Bronchial epithelial cell (primary cell): Measurements from ENCODE around the gene VSTM2A. TPM values are rescaled to one million over a fixed set of nuclear protein-coding genes. Genes with fewer than 3 reads are reported as not detected.
A peak's percentile ranks its signal among the peaks of the same experiment; 100 is the strongest.

Source experiments
- DNase-seq: peaks from one replicate; pipeline ENCODE4 v3.0.0-alpha.2; 2010; ENCODE audit warnings: low read depth
- FAIRE-seq: peaks from 2 replicates; lab custom pipeline; 2011; peaks lifted over from hg19 to GRCh38; lab: Jason Lieb, UNC
- H3K27me3 ChIP-seq: 2 replicates; pipeline ENCODE4 v1.5.1; 2011; ENCODE audit warnings: low read length; ENCODE audit not compliant: control insufficient read depth, insufficient read depth
- H3K36me3 ChIP-seq: 2 replicates; pipeline ENCODE4 v1.5.1; 2011; ENCODE audit warnings: low read length; ENCODE audit not compliant: control insufficient read depth, insufficient read depth
- H3K4me3 ChIP-seq: 2 replicates; pipeline ENCODE4 v1.5.1; 2011; ENCODE audit warnings: mild to moderate bottlenecking, low read depth, low read length, control low read depth
- CTCF ChIP-seq: IDR thresholded peaks from 2 replicates; pipeline ENCODE4 v1.5.1; 2011; ENCODE audit warnings: mild to moderate bottlenecking, moderate library complexity, low read length, control low read depth, inconsistent platforms; ENCODE audit not compliant: insufficient read depth, severe bottlenecking
- total RNA-seq: library from RNA; depleted of rRNA; stranded (reverse); fragments of >200 nt; gene quantifications from 2 replicates; pipeline ENCODE4 v1.2.1, GENCODE V29; 2014

Gene VSTM2A
- total RNA-seq, 1 donor from 2014 or later: not detected

GRCh38 chr7:54544527-54545240 is 2.5 kb downstream of the VSTM2A start:
- TF ChIP-seq CTCF: no peak
- Histone ChIP-seq H3K36me3 (no peaks in the 10 kb centered on the region), H3K27me3 (peaks cover 32% of the 10 kb centered on the region), H3K4me3 (no peak overlapping the region)
- no peak for DNase-seq
- FAIRE-seq: no peak

- DNase-seq (no peak), FAIRE-seq (no peak)
- Histone ChIP-seq H3K27me3 (peaks cover 32% of the 10 kb centered on the region), H3K4me3 (no peak overlapping the region), H3K36me3 (no peaks in the 10 kb centered on the region)
- no peak for TF ChIP-seq CTCF
Observed at GRCh38 chr7:54545241-54545563, 3.0 kb downstream of the VSTM2A start.

GRCh38 chr7:54546081-54546985 is 4.2 kb downstream of the VSTM2A start:
- peak; percentile 29 for TF ChIP-seq CTCF
- no peak for DNase-seq
- Histone ChIP-seq H3K36me3 (no peaks in the 10 kb centered on the region), H3K27me3 (peaks cover 32% of the 10 kb centered on the region), H3K4me3 (no peak overlapping the region)
- FAIRE-seq: no peak

GRCh38 chr7:54546986-54547314 is 4.8 kb downstream of the VSTM2A start:
- Histone ChIP-seq H3K4me3 (no peak overlapping the region), H3K36me3 (no peaks in the 10 kb centered on the region), H3K27me3 (peaks cover 26% of the 10 kb centered on the region)
- no peak for FAIRE-seq
- TF ChIP-seq CTCF: no peak
- DNase-seq: no peak

- Histone ChIP-seq H3K36me3 (no peaks in the 10 kb centered on the region), H3K4me3 (no peak overlapping the region), H3K27me3 (peaks cover 6% of the 10 kb centered on the region)
- FAIRE-seq (no peak), DNase-seq (no peak)
- no peak for TF ChIP-seq CTCF
Observed at GRCh38 chr7:54550471-54550870, 8.3 kb downstream of the VSTM2A start.

- no peak for DNase-seq
- no peak overlapping the region for H3K4me3 ChIP-seq
- TF ChIP-seq CTCF: no peak
- H3K27me3 ChIP-seq: no peaks in the 10 kb centered on the region
- FAIRE-seq: no peak
- no peaks in the 10 kb centered on the region for H3K36me3 ChIP-seq
Observed at GRCh38 chr7:54556121-54556520, 13.9 kb downstream of the VSTM2A start.
